Pericardium fibroblast (primary cell): ENCODE measurements around the gene GALNT18. TPM values are rescaled to one million over a fixed set of nuclear protein-coding genes. Genes with fewer than 3 reads are reported as not detected.

Experiments used
- total RNA-seq: library from RNA; depleted of rRNA; stranded (reverse); fragments of >200 nt; gene quantifications from 2 replicates; pipeline ENCODE4 v1.2.3, GENCODE V29; 2015

GALNT18 gene
- 0.70 and 1.5 TPM in 2 replicates for total RNA-seq

GRCh38 chr11:11621573-11622339 lies at the start of gene GALNT18:
Gene GALNT18, minus strand, starts transcription at chr11:11622005.

GRCh38 chr11:11352878-11353277 lies 268.9 kb downstream of the GALNT18 start, which contains the start of gene CSNK2A3:
Gene CSNK2A3, minus strand, starts transcription at chr11:11353250. Its CDS starts 131 bp downstream, at chr11:11353119.

Other genes with a start within 250 kb of the GALNT18 start
- 26.8 and 30.7 TPM in 2 replicates for gene USP47, start 220.0 kb upstream of the GALNT18 start, total RNA-seq